Endothelial cell (in vitro differentiated cells): Measurements from ENCODE around the gene ZNF213. TPM values are rescaled to one million over a fixed set of nuclear protein-coding genes. Genes with fewer than 3 reads are reported as not detected.
"Not testable (repeated sequence)": the region's sequence is repeated elsewhere in the genome, so short reads cannot be mapped to it uniquely, and the experiment has no call there.

Source experiments
- DNase-seq: peaks from one replicate; pipeline ENCODE4 v3.0.0; 2021; ENCODE audit warnings: low spot score
- H3K27ac Mint-ChIP-seq: one replicate; pipeline ENCODE4 v1.8.0; 2021; ENCODE audit warnings: mixed read lengths, inconsistent platforms; ENCODE audit not compliant: unreplicated experiment
- H3K27me3 Mint-ChIP-seq: one replicate; pipeline ENCODE4 v1.8.0; 2021; ENCODE audit warnings: mild to moderate bottlenecking, moderate library complexity, mixed read lengths, inconsistent platforms; ENCODE audit not compliant: unreplicated experiment
- H3K36me3 Mint-ChIP-seq: one replicate; pipeline ENCODE4 v1.8.0; 2021; ENCODE audit warnings: mild to moderate bottlenecking, low read depth, mixed read lengths, inconsistent platforms; ENCODE audit not compliant: unreplicated experiment
- H3K4me1 Mint-ChIP-seq: one replicate; pipeline ENCODE4 v1.8.0; 2021; ENCODE audit warnings: mild to moderate bottlenecking, mixed read lengths, inconsistent platforms; ENCODE audit not compliant: unreplicated experiment
- H3K4me3 Mint-ChIP-seq: one replicate; pipeline ENCODE4 v1.8.0; 2021; ENCODE audit warnings: mild to moderate bottlenecking, mixed read lengths, inconsistent platforms; ENCODE audit not compliant: unreplicated experiment
- H3K9me3 Mint-ChIP-seq: one replicate; pipeline ENCODE4 v1.8.0; 2021; ENCODE audit warnings: mixed read lengths, inconsistent platforms; ENCODE audit not compliant: unreplicated experiment
- total RNA-seq: library from RNA; stranded (reverse); fragmentation: NEBNext Ultra II Directional; extraction: Animal tissue kit (Norgen Biotek cat#: 25700); gene quantifications from one replicate; pipeline ENCODE4 v1.2.1, GENCODE V29; 2021; ENCODE audit not compliant: unreplicated experiment
- TF ChIP-seq, protein P1 (sequence below): fragments of 200-600 bp; sonication (generic); IDR thresholded peaks from one replicate; pipeline ENCODE4 v1.5.0; 2021; ENCODE audit warnings: antibody characterized with exemption; ENCODE audit not compliant: unreplicated experiment

The ZNF213 gene
- total RNA-seq, 1 donor from 2014 or later = 10.1 TPM

DNA sequence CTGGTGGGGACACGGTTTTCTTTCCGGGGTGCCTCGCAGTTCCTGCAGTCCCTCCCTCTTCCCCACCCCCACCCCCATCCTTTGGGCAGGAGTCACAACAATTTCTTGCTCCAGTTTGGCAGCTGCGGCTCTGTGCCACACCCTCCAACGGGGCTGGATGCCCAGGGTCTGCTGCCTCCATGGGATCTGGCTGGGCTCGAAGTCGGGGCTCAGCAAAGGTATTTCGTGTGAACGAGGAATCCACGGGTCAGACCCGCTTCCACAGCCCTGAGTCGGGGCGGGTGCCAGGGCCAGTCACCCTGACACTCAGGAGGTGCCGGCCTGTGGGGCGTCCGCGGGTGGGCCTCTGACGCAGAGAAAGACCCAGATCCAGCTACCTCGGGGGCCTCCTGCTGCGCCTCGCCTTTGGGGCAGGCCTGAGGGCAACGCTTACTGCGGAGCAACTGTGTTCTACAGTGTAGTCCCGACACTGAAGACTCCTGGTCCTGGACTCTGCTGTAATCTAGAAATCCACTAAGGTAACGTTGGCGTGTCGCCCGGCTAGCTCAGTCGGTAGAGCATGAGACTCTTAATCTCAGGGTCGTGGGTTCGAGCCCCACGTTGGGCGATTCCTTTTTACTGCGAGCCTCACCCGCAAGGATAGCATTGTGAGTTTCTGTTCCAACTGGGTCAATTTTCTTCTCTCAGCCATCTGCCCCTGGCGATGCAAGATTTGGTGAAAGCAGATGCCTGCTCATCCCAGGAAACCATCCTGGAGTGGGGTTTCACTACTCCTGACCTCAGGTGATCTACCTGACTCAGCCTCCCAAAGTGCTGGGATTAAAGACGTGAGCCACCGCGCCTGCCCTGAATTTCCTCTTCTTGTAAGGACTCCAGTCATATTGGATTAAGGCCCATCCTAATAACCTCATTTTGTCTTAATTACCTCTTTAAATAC lies 40.6 kb downstream of the ZNF213 start:
- TF ChIP-seq, protein P1, sequence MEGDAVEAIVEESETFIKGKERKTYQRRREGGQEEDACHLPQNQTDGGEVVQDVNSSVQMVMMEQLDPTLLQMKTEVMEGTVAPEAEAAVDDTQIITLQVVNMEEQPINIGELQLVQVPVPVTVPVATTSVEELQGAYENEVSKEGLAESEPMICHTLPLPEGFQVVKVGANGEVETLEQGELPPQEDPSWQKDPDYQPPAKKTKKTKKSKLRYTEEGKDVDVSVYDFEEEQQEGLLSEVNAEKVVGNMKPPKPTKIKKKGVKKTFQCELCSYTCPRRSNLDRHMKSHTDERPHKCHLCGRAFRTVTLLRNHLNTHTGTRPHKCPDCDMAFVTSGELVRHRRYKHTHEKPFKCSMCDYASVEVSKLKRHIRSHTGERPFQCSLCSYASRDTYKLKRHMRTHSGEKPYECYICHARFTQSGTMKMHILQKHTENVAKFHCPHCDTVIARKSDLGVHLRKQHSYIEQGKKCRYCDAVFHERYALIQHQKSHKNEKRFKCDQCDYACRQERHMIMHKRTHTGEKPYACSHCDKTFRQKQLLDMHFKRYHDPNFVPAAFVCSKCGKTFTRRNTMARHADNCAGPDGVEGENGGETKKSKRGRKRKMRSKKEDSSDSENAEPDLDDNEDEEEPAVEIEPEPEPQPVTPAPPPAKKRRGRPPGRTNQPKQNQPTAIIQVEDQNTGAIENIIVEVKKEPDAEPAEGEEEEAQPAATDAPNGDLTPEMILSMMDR = no peak
- peak overlapping the region; percentile 19 for H3K4me3 Mint-ChIP-seq

DNA sequence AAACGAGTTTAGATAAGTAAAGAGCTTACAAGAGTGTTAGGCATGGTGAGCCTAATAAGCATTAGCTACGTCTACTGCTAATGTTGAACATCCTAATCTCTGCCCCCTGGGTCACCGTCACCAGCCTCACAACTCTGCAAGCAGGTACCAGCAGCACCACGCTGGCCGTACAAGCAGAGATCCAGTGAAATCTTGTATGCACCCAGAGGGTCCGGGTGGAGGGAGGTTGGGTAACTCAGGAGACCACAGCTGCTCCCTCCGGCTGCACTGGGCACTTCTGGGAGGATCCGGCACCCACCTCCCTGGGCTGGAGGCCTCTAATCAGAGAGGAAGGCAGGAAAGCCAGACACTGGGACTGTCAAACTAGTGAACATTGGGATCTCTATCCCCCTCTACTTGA lies 44.8 kb downstream of the ZNF213 start:
- H3K36me3 Mint-ChIP-seq = peaks cover 11% of the 10 kb centered on the region
- H3K27ac Mint-ChIP-seq = no peak overlapping the region
- DNase-seq = no peak
- TF ChIP-seq, protein P1 = no peak
- H3K4me3 Mint-ChIP-seq = no peak overlapping the region
- H3K27me3 Mint-ChIP-seq = peaks cover 26% of the 10 kb centered on the region
- H3K4me1 Mint-ChIP-seq = peaks cover 7% of the 10 kb centered on the region
- H3K9me3 Mint-ChIP-seq = no peaks in the 10 kb centered on the region

More for the DNA sequence above, 40.6 kb downstream of the ZNF213 start:
- Mint-ChIP-seq H3K9me3 (no peaks in the 10 kb centered on the region), H3K27ac (no peak overlapping the region), H3K36me3 (no peaks in the 10 kb centered on the region), H3K4me1 (peaks cover 17% of the 10 kb centered on the region), H3K27me3 (peaks cover 28% of the 10 kb centered on the region)
- no peak for DNase-seq

DNA sequence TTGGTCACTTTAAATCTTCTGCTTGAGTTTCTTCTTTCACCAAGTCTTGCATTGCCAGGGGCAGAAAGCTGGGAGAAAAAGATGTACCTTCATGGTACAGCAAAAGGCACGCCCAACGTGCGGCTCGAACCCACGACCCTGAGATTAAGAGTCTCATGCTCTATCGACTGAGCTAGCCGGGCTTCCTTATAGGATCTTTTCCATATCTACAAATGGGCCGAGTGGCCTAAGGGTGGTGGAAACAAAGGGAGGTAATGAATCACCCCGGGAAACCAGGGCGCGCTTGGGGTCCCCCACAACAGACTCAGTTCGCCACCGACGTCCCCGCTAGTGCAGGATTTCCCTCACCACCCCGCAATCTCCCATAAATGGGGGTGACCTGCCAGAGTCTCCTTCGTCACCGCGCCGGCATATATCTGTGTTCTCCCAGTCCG lies 45.6 kb downstream of the ZNF213 start:
- H3K9me3 Mint-ChIP-seq = no peaks in the 10 kb centered on the region
- no peak for DNase-seq
- H3K27ac Mint-ChIP-seq = no peak overlapping the region
- peaks cover 7% of the 10 kb centered on the region for H3K4me1 Mint-ChIP-seq
- H3K36me3 Mint-ChIP-seq = peaks cover 11% of the 10 kb centered on the region
- TF ChIP-seq, protein P1 = no peak
- H3K27me3 Mint-ChIP-seq = peaks cover 25% of the 10 kb centered on the region
- peak overlapping the region; percentile 56 for H3K4me3 Mint-ChIP-seq

DNA sequence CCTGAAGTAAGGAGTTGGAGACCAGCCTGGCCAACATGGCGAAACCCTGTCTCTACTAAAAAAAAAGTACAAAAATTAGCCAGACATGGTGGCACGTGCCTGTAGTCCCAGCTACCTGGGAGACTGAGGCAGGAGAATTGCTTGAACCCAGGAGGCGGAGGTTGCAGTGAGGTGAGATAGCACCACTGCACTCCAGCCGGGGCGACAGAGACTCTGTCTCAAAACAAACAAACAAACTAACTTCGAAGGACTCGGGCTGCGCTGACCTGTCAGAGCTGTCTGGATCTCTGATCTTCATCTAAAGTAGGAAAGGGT lies 47.4 kb downstream of the ZNF213 start:
- H3K27me3 Mint-ChIP-seq = peaks cover 22% of the 10 kb centered on the region
- peak overlapping the region; percentile 18 for H3K27ac Mint-ChIP-seq

DNA sequence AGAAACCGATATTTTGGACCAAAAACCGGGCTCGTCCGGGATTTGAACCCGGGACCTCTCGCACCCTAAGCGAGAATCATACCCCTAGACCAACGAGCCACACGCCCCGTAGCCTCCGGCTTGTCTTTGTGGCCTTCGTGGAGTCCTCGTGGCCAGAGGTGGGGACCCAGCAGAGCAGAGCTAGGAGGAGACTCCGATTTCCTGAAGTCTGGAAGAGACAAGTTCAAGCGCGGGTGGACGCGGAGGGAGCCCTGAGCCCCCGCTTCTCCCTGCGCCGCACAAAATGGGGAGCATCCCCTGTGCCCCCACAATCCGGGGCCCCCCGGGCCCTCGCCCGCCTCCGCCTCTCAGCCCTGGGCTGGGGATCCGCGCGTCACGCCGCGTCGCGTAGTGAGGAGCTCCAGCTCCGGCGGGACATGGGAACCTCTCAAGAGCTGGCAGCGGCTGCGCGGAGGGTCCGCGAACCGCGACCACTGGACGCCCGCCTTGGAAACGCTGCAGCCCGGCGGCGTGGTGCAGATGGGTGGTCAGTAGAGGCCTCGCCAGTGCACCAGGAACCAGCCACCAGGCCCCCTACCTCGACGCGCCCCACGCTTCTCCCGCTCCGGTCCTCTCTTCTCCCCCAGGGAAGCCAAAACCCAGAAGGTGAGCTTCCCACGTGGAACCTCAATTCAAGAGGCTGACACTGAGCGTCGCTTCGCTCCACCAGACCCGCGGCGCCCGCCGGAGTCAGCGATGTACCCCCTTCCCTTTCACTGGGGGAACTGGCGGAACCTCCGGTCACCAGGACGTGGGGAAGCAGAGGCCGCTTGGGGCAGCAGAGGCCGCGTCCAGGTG lies 48.0 kb downstream of the ZNF213 start:
- Mint-ChIP-seq H3K9me3 (no peaks in the 10 kb centered on the region), H3K27me3 (peaks cover 24% of the 10 kb centered on the region), H3K27ac (peak overlapping the region; percentile 89), H3K4me1 (peaks cover 8% of the 10 kb centered on the region), H3K4me3 (peak overlapping the region; percentile 72), H3K36me3 (peaks cover 11% of the 10 kb centered on the region)
- DNase-seq = peak; percentile 78
- TF ChIP-seq, protein P1 = no peak

More for the DNA sequence above, 47.4 kb downstream of the ZNF213 start:
- Mint-ChIP-seq H3K36me3 (peaks cover 11% of the 10 kb centered on the region), H3K4me3 (peak overlapping the region; percentile 72)
- DNase-seq, H3K9me3 Mint-ChIP-seq, H3K4me1 Mint-ChIP-seq: not testable (repeated sequence)
